ENCODE measurements around the gene RAB11B.
"Not testable (repeated sequence)": the region's sequence is repeated elsewhere in the genome, so short reads cannot be mapped to it uniquely, and the experiment has no call there.

The RAB11B gene

DNA sequence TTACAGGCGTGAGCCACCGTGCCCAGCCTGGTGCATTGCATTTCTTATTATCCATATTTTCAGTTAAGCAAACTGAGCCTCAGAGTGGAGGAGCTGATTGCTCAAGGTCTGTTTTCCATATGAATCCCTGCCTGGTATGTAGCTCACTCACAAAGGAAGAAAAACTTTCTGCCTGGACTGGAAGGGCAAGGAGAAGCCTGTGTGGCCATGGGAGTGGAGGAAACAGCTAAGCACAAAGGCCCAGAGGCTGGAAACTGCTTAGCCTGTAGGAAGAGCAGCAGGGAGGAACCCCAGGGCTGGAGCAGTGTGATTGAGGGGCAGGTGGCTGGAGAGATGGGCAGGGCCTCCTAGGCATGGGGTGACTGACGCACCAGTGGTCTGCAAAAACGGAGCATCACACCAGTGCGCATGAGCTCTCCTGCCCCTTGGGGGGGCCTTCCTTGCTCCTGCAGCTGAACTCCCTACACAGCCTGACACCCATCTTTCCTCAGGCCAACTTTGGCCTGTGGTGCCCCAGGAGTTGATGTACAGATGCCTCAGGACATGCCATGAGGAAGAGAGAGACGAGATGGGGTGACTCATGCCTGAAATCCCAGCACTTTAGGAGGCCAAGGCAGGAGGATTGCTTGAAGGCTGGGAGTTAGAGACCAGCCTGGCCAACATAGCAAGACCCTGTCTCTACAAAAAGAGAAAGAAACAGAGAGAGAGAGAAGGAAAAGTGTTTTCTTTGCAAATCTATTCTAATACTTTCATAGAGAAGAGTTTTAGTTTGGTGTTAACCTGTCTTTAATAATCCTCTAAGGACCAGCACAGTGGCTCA is 51.8 kb downstream of the RAB11B start:
- no peak for DNase-seq

GRCh38 chr19:8444140-8444676 is 54.0 kb downstream of the RAB11B start:
- DNase-seq = not testable (repeated sequence)

GRCh38 chr19:8444677-8445487 is 54.7 kb downstream of the RAB11B start, which contains the start of gene HNRNPM:
TSS of gene HNRNPM (plus strand) at chr19:8444975. CDS start at chr19:8444999, 24 bp downstream.
- DNase-seq = peak; percentile 91 to 98

- no peak for DNase-seq
Observed at GRCh38 chr19:8445488-8446001, 55.4 kb downstream of the RAB11B start.

- no peak for DNase-seq
Observed at GRCh38 chr19:8446061-8446709, 56.0 kb downstream of the RAB11B start.

DNA sequence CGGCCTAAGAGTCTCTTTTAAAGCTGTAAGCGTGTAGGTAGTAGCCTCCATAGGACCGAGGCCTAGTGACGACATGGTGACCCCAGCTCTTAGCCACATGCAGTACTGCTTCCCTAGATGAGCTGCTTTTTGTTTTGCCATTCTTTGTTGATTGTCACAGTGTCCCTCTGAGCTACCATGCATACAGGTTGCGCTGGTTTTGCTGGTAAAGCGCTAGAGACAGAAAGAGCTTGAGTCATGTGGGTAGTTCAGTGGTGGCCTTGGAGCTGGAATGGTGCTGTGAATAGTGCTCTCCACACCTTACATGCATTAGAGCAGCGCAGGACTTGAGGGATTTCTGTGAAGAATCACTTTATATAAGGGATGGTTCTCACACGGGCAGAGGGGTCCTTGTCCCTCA is 59.7 kb downstream of the RAB11B start:
- no peak for DNase-seq

- DNase-seq = no peak
Observed at GRCh38 chr19:8451377-8451776, 61.2 kb downstream of the RAB11B start.

DNA sequence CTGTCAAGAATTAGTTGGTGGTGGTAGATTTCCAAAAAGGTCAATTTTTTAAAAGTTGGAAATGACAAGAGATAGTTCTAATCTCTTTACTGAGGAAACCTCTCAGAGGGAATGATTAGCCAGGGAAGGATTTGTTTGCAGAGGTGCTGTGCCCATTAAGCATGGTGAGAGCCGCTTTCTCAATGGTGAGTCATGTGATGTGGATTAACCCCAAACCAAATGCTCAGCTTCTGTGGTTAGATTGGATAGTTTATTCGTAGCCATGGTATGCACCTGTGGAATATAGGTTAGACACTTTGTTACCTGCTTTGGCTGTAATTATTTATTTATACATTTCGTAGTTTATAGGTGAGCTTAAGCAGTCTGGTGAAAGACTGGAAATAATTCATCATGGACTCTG is 61.7 kb downstream of the RAB11B start:
- no peak for DNase-seq

DNA sequence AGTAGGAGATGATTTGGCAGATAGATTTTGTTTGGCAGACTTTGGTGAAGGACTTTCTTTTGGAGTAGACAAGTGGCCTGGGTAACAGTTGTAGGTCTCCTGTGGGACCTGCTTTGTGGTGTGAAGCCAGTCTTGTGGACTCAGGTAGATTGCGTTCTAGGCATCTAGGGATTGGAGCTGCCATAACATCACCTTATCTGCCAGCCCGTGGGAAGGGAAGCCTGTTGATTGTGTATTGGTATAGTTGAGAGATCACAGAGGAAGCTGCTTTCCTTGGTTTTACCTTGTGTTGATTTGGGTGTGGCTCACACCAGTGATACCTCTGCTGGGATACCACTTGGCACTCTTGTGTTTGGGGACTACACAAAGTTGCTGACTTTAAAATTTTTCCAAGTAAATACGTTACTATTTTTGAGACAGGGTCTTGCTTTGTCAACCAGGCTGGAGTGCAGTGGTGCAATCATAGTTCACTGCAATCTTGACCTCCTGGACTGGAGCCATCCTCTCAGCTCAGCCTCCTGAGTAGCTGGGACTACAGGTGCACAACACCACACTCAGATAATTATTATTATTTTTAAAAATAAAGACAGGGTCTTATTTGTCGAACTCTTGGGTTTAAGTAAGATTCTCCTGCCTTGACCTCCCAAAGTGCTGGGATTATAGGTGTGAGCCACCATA is 62.4 kb downstream of the RAB11B start:
- DNase-seq = no peak

GRCh38 chr19:8453616-8454015 is 63.5 kb downstream of the RAB11B start:
- DNase-seq = no peak

Data from hippocampal formation (tissue), 2 donors.